K562 (cell line): ENCODE measurements around the gene RRAS. TPM values are rescaled to one million over a fixed set of nuclear protein-coding genes. Genes with fewer than 3 reads are reported as not detected.

ENCODE experiments used
- BCOR ChIP-seq: fragments of 450-650 bp; IDR thresholded peaks from 2 replicates; pipeline ENCODE4 v1.6.1; 2016
- CSDE1 ChIP-seq, 2 experiments: fragments of 450-650 bp; IDR thresholded peaks; 2 replicates each; pipeline ENCODE4 v1.6.1; 2016; ENCODE audit warnings: mild to moderate bottlenecking in 1 of 2
- ESRRA ChIP-seq: fragments of 450-650 bp; IDR thresholded peaks from 2 replicates; pipeline ENCODE4 v1.6.1; 2014; ENCODE audit warnings: low read depth, mild to moderate bottlenecking, moderate library complexity, borderline replicate concordance
- PHF21A ChIP-seq: fragments of 450-650 bp; IDR thresholded peaks from 2 replicates; pipeline ENCODE4 v1.6.1; 2017; ENCODE audit warnings: low read depth, borderline replicate concordance
- PHTF2 ChIP-seq: fragments of 250-450 bp; sonication (Bioruptor Pico); IDR thresholded peaks from 2 replicates; pipeline ENCODE4 v1.5.0; 2021; ENCODE audit warnings: mild to moderate bottlenecking
- RBM25 ChIP-seq: fragments of 200-400 bp; formaldehyde crosslinking; IDR thresholded peaks from 2 replicates; pipeline ENCODE4 v1.6.1; 2018; ENCODE audit warnings: low read length, low read depth, moderate library complexity; ENCODE audit not compliant: severe bottlenecking
- ZNF766 ChIP-seq: fragments of 200-800 bp; sonication (Bioruptor generic); conservative IDR thresholded peaks from 2 replicates; pipeline ENCODE4 v1.6.1; 2016; ENCODE audit warnings: missing genetic modification characterization, missing compliant biosample characterization
- polyA plus RNA-seq, 8 experiments: library from polyadenylated mRNA; depleted of rRNA in 4 of 8; stranded (reverse) in 5 of 8; unstranded in 3 of 8; fragments of >200 nt; fragmentation: Nextera tagmentation in 2 of 8; fragmentation: Illumina TruSeq in 1 of 8; extraction: Ambion mirVana in 2 of 8; extraction: Trizol in 1 of 8; gene quantifications; 2 replicates each; pipeline versions ENCODE4 v1.2.1 to v1.2.3, GENCODE V29; 2011 to 2014; ENCODE audit warnings: inconsistent platforms in 1 of 8, missing spikeins in 1 of 8
- total RNA-seq, 7 experiments: library from RNA; depleted of rRNA in 6 of 7; stranded (reverse); fragments of >200 nt in 6 of 7; fragmentation: Illumina TruSeq in 2 of 7; extraction: Trizol in 2 of 7; gene quantifications; 2 replicates each; pipeline versions ENCODE4 v1.2.1 to v1.2.3, GENCODE V29; 2011 to 2021; ENCODE audit warnings: low replicate concordance in 1 of 7
- TF ChIP-seq, protein P1 (sequence below), 2 experiments: fragments of 450-650 bp; formaldehyde crosslinking in 1 of 2; IDR thresholded peaks; 2 replicates each; pipeline versions ENCODE4 v1.4.0 to v1.6.1; 2014 to 2020; ENCODE audit warnings: mild to moderate bottlenecking in 2 of 2, borderline replicate concordance in 1 of 2, low read depth in 1 of 2

Gene RRAS
- total and polyA plus RNA-seq, 9 of the 15 experiments (the other 6 are each of a cell fraction or from before 2014, with no cell fraction given), result 0.70 to 17.3 (median 8.2) TPM

DNA sequence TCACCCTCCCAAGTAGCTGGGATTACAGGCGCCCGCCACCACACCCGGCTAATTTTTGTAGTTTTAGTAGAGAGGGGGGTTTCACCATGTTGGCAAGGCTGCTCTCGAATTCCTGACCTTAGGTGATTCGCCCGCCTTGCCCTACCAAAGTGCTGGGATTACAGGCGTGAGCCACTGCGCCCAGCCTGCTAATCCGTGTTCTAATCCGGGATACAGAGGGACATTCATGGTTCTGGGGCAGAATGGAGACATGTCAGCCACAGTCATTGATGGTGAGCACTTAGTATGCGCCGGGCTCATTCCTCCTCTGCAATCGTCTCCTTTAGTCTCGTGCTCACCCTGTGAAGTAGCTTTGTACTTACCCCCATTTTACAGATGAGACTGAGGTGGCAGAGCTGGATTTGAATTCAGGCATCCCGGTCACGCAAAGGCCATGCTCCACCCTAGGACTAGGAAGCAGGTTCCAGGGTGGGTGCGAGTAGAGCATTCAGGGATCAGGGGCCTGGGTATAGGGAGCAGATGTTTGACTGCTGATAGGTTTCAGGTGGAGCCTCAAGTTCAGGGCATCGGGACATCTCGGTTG, 8.2 kb downstream of the RRAS start (continued):
- TF ChIP-seq, protein P1, sequence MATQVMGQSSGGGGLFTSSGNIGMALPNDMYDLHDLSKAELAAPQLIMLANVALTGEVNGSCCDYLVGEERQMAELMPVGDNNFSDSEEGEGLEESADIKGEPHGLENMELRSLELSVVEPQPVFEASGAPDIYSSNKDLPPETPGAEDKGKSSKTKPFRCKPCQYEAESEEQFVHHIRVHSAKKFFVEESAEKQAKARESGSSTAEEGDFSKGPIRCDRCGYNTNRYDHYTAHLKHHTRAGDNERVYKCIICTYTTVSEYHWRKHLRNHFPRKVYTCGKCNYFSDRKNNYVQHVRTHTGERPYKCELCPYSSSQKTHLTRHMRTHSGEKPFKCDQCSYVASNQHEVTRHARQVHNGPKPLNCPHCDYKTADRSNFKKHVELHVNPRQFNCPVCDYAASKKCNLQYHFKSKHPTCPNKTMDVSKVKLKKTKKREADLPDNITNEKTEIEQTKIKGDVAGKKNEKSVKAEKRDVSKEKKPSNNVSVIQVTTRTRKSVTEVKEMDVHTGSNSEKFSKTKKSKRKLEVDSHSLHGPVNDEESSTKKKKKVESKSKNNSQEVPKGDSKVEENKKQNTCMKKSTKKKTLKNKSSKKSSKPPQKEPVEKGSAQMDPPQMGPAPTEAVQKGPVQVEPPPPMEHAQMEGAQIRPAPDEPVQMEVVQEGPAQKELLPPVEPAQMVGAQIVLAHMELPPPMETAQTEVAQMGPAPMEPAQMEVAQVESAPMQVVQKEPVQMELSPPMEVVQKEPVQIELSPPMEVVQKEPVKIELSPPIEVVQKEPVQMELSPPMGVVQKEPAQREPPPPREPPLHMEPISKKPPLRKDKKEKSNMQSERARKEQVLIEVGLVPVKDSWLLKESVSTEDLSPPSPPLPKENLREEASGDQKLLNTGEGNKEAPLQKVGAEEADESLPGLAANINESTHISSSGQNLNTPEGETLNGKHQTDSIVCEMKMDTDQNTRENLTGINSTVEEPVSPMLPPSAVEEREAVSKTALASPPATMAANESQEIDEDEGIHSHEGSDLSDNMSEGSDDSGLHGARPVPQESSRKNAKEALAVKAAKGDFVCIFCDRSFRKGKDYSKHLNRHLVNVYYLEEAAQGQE (IDR thresholded peaks at IDR 0.05; ENCODE audit: borderline replicate concordance), result no peak
- TF ChIP-seq, protein P1 (CRISPR knock-in tag; IDR thresholded peaks at IDR 0.05; ENCODE audit: low read depth), result no peak
- TF ChIP-seq ZNF766 (CRISPR knock-in tag) (no peak), ESRRA (no peak), RBM25 (peak; percentile 38), BCOR (peak; percentile 43; the same call in 1 of the 2 replicates), CSDE1 (IDR thresholded peaks at IDR 0.05) (no peak), PHTF2 (CRISPR knock-in tag) (no peak), PHF21A (no peak)
- TF ChIP-seq, all 486 proteins: peak for 4
